GM21515 (cell line): ENCODE measurements around the gene PCDHA9.
"Not testable (repeated sequence)": the region's sequence is repeated elsewhere in the genome, so short reads cannot be mapped to it uniquely, and the experiment has no call there.

Source experiments
- ATAC-seq: cut with Tn5 transposase; IDR thresholded peaks from one replicate; pipeline ENCODE4 v1.9.1; 2021; ENCODE audit not compliant: unreplicated experiment

PCDHA9 gene

GRCh38 chr5:140875085-140876065 is 27.2 kb downstream of the PCDHA9 start, which contains the start of gene PCDHA12:
TSS of gene PCDHA12 (plus strand) at chr5:140875308. CDS start at chr5:140875473, 165 bp downstream.
- ATAC-seq, result no peak

GRCh38 chr5:140876541-140877261 is 28.5 kb downstream of the PCDHA9 start:
- not testable (repeated sequence) for ATAC-seq

GRCh38 chr5:140877262-140877581 is 29.0 kb downstream of the PCDHA9 start:
- no peak for ATAC-seq

GRCh38 chr5:140881889-140882590 is 33.9 kb downstream of the PCDHA9 start, which contains the start of gene PCDHA13:
TSS of gene PCDHA13 (plus strand) at chr5:140882124. CDS start at chr5:140882269, 145 bp downstream.
- ATAC-seq, result no peak

GRCh38 chr5:140882591-140882899 is 34.4 kb downstream of the PCDHA9 start:
- no peak for ATAC-seq

- ATAC-seq, result no peak
These were observed 35.2 kb downstream of the PCDHA9 start for GRCh38 chr5:140883373-140883772.

- no peak for ATAC-seq
These were observed 35.9 kb downstream of the PCDHA9 start for GRCh38 chr5:140883927-140884697.
